ENCODE data around the gene PDGFRB. TPM values are rescaled to one million over a fixed set of nuclear protein-coding genes. Genes with fewer than 3 reads are reported as not detected.

PDGFRB gene
- total and polyA plus RNA-seq, 2 of the 4 experiments (the other 2 are of a cell fraction): 108 to 124 TPM

GRCh38 chr5:150113047-150113744 lies 42.4 kb downstream of the PDGFRB start:
- 65% methylated on average over 6 of the region's 18 CpGs; no CpG with 5 or more reads in 1 of the 2 experiments for WGBS, 2 experiments (ENCODE audit: extremely low coverage in 2 of 2, insufficient read length in 1 of 2)
- no peak for DNase-seq
- TF ChIP-seq MAFK (IDR thresholded peaks at IDR 0.05; ENCODE audit: low read depth, low read length) (no peak), MAZ (IDR thresholded peaks at IDR 0.05; ENCODE audit: borderline replicate concordance, low read depth, low read length) (no peak), CTCF (conservative IDR thresholded peaks at IDR 0.05; ENCODE audit: low read depth, low read length) (no peak), SMC3 (IDR thresholded peaks at IDR 0.05; ENCODE audit: low read depth, low read length) (no peak), CEBPB (IDR thresholded peaks at IDR 0.05; ENCODE audit: low read depth, low read length) (no peak), CHD1 (IDR thresholded peaks at IDR 0.05; ENCODE audit: low read depth, low read length) (no peak), ELK1 (IDR thresholded peaks at IDR 0.05; ENCODE audit: borderline replicate concordance, low read depth, low read length) (no peak), RCOR1 (IDR thresholded peaks at IDR 0.05; ENCODE audit: insufficient replicate concordance, low read length) (no peak), FOS (IDR thresholded peaks at IDR 0.05; ENCODE audit: low read depth, low read length) (no peak), RFX5 (IDR thresholded peaks at IDR 0.05; ENCODE audit: low read depth, low read length) (no peak), BHLHE40 (IDR thresholded peaks at IDR 0.05; ENCODE audit: low read depth, low read length) (no peak), RAD21 (IDR thresholded peaks at IDR 0.05; ENCODE audit: low read length) (no peak), MXI1 (IDR thresholded peaks at IDR 0.05; ENCODE audit: borderline replicate concordance, low read depth, low read length) (no peak)
- TF ChIP-seq, protein P1, sequence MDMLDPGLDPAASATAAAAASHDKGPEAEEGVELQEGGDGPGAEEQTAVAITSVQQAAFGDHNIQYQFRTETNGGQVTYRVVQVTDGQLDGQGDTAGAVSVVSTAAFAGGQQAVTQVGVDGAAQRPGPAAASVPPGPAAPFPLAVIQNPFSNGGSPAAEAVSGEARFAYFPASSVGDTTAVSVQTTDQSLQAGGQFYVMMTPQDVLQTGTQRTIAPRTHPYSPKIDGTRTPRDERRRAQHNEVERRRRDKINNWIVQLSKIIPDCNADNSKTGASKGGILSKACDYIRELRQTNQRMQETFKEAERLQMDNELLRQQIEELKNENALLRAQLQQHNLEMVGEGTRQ (IDR thresholded peaks at IDR 0.05; ENCODE audit: low read depth, low read length): no peak

More at GRCh38 chr5:150113047-150113744, 42.4 kb downstream of the PDGFRB start:
- peak overlapping the region; percentile 46; the same call in 1 of the 2 replicates for H3K14ac ChIP-seq (replicated peaks; ENCODE audit: low read depth, low read length)
- dilution Hi-C loops (cut with HindIII; ENCODE audit: low sequenced_read_pairs, unreplicated experiment): no loop called here
- peak overlapping the region; percentile 73 for H3K4ac ChIP-seq (ENCODE audit: low read depth, low read length)
- H3K79me1 ChIP-seq (ENCODE audit: low read depth in 1 of 2, low read length in 2 of 2): 0 out of 4 replicates have a peak, but pooled peaks cover 0 to 4% of the 10 kb centered on the region in 2 experiments
- H3K4me3 ChIP-seq (ENCODE audit: insufficient read depth, low read depth, low read length): no peak overlapping the region
- in situ Hi-C loops (cut with MboI; ENCODE audit: low sequenced_read_pairs): no loop called here
- H4K8ac ChIP-seq (ENCODE audit: low read depth in 2 of 2, low read length in 2 of 2): peak overlapping the region; percentile 27 to 60; a peak in 2 of 4 replicates
- H2BK20ac ChIP-seq (ENCODE audit: low read depth, low read length): peak overlapping the region; percentile 60
- H3K27ac ChIP-seq (ENCODE audit: insufficient read depth, low read length): peak overlapping the region; percentile 8; the same call in 1 of the 2 replicates
- no peak overlapping the region for H2BK120ac ChIP-seq (ENCODE audit: low read depth, low read length)
- H2AK9ac ChIP-seq (replicated peaks; ENCODE audit: low read depth, low read length, poor library complexity): peak overlapping the region; percentile 78
- H3K36me3 ChIP-seq (ENCODE audit: control insufficient read depth, insufficient read depth, low read length): peaks cover 39% of the 10 kb centered on the region
- no peak overlapping the region for H3K4me2 ChIP-seq (ENCODE audit: low read depth, low read length)
- H3K18ac ChIP-seq (ENCODE audit: low read depth, low read length): no peak overlapping the region
- H2AFZ ChIP-seq (replicated peaks; ENCODE audit: low read length, poor library complexity): peak overlapping the region; percentile 36
- peaks cover 19% of the 10 kb centered on the region for H3K4me1 ChIP-seq (ENCODE audit: control insufficient read depth, insufficient read depth, low read length)
- no peaks in the 10 kb centered on the region for H3K9me3 ChIP-seq (ENCODE audit: control insufficient read depth, insufficient read depth, low read length)
- no peak overlapping the region for H3K56ac ChIP-seq (ENCODE audit: extremely low read depth, insufficient read depth, low read length)
- peak; percentile 5 for ATAC-seq (ENCODE audit: low read depth)
- peak overlapping the region; percentile 14 for H2BK5ac ChIP-seq (ENCODE audit: low read depth, low read length, poor library complexity, severe bottlenecking)
- H3K23ac ChIP-seq (ENCODE audit: low read depth, low read length): peak overlapping the region; percentile 31; the same call in 1 of the 2 replicates
- H3K9me1 ChIP-seq (ENCODE audit: insufficient read depth, low read length): peaks cover 21% of the 10 kb centered on the region
- H4K91ac ChIP-seq (ENCODE audit: insufficient read depth, low read depth, low read length): peak overlapping the region; percentile 46; the same call in 1 of the 2 replicates
- H2BK15ac ChIP-seq (ENCODE audit: low read depth, low read length): no peak overlapping the region
- H4K5ac ChIP-seq (ENCODE audit: low read depth, low read length): no peak overlapping the region
- CTCF ChIA-PET: interaction anchor here (0.9 to 1.2 kb wide), 3 partner anchors 50 to 279 kb away, joined by 3 to 5 read pairs (median 3); no protein-coding TSS in a partner anchor
- H3K27me3 ChIP-seq (ENCODE audit: control insufficient read depth, insufficient read depth, low read length): no peaks in the 10 kb centered on the region
- intact Hi-C loops (cut with micrococcal nuclease): loop anchor here (5.0 to 10.0 kb wide), 2 partner anchors 46 to 278 kb away; no protein-coding TSS in a partner anchor
- BruUV-seq (replicated peaks): no TSS peak
- peaks cover 4% of the 10 kb centered on the region; the same call in 1 of the 2 replicates for H4K20me1 ChIP-seq (ENCODE audit: insufficient read depth, low read length)
- POLR2A ChIA-PET (ENCODE audit: unreplicated experiment): no interaction called here
- peak overlapping the region; percentile 76 for H2AK5ac ChIP-seq (ENCODE audit: low read depth, low read length)
- no peak overlapping the region for H3K9ac ChIP-seq (ENCODE audit: low read depth, low read length)
